Measurements from ENCODE around the gene NT5C2.

DNA sequence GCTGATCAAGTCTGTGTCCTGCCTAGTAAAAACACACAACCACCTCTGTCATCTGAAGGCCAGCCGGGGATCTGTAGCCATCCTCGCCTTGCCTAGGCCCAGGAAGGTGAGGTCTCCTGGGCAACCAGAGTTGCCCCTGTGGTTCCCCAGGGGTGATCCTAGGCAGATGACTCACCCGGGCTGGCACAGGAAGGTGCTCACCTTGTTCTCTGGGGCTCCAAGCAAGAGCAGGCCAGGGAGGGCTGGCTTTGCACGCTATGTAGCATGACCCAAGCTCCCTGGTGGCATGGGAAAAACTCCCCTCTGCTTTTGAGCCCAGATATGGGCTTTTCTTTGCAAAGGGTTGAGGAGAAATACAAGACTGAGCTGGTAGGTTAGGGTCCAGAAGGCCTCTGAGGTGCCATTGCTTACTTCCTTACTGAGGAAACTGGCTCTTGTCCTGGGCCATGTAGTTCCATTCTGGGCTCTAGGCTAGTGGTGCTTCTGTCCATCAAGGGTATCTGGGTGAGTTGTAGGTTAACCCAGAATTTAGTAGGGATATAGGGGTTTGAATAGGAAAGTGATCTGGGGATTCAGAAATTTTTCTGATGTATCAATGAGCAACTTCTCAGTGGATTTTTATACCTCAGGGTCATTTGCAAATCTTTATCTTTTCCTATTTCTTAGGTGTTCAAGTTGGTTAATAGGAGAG lies 112.0 kb downstream of the NT5C2 start:
- TF ChIP-seq EZH2 (IDR thresholded peaks at IDR 0.05; ENCODE audit: low read length, missing control alignments) (no peak), CTCF (conservative IDR thresholded peaks at IDR 0.05 in 1 of 2, IDR thresholded peaks at IDR 0.05 in 1 of 2; ENCODE audit: low read depth in 1 of 2, low read length in 2 of 2) (no peak)

All from fibroblast of lung (primary cell).